Activated CD4-positive, alpha-beta T cell treated with anti-CD3 and anti-CD28 coated beads for 48 hours (primary cell): ENCODE measurements around the gene BYSL.
"Not testable (repeated sequence)": the region's sequence is repeated elsewhere in the genome, so short reads cannot be mapped to it uniquely, and the experiment has no call there.

Source experiments
- DNase-seq: peaks from one replicate; pipeline ENCODE4 v3.0.0-alpha.2; 2020

Gene BYSL

GRCh38 chr6:41942882-41943281 is 21.6 kb downstream of the BYSL start:
- not testable (repeated sequence) for DNase-seq

GRCh38 chr6:41943456-41943855 is 22.2 kb downstream of the BYSL start:
- DNase-seq, result no peak

- DNase-seq, result no peak
These were observed 26.4 kb downstream of the BYSL start for GRCh38 chr6:41947581-41948220.

GRCh38 chr6:41954668-41955067 is 33.4 kb downstream of the BYSL start:
- DNase-seq, result no peak

GRCh38 chr6:41955412-41955811 is 34.1 kb downstream of the BYSL start:
- DNase-seq, result no peak

GRCh38 chr6:41957117-41957516 is 35.8 kb downstream of the BYSL start:
- DNase-seq, result no peak

GRCh38 chr6:41958022-41958856 is 36.9 kb downstream of the BYSL start:
- peak; percentile 54 for DNase-seq

- DNase-seq, result no peak
These were observed 38.7 kb downstream of the BYSL start for GRCh38 chr6:41960028-41960427.

- DNase-seq, result no peak
These were observed 42.1 kb downstream of the BYSL start for GRCh38 chr6:41963371-41963770.

GRCh38 chr6:41964201-41964887 is 43.0 kb downstream of the BYSL start:
- peak; percentile 37 for DNase-seq

GRCh38 chr6:41965429-41966213 is 44.3 kb downstream of the BYSL start:
- DNase-seq, result no peak

GRCh38 chr6:41966214-41966920 is 45.1 kb downstream of the BYSL start:
- no peak for DNase-seq

- no peak for DNase-seq
These were observed 45.6 kb downstream of the BYSL start for GRCh38 chr6:41966961-41967311.

- DNase-seq, result no peak
These were observed 46.3 kb downstream of the BYSL start for GRCh38 chr6:41967312-41968287.

- peak; percentile 79 for DNase-seq
These were observed 49.1 kb downstream of the BYSL start for GRCh38 chr6:41970436-41970846.

- no peak for DNase-seq
These were observed 51.5 kb downstream of the BYSL start for GRCh38 chr6:41972826-41973225.

- no peak for DNase-seq
These were observed 53.1 kb downstream of the BYSL start for GRCh38 chr6:41974281-41974825.

GRCh38 chr6:41975276-41975675 is 54.0 kb downstream of the BYSL start:
- DNase-seq, result no peak

GRCh38 chr6:41976794-41977484 is 55.6 kb downstream of the BYSL start:
- DNase-seq, result peak; percentile 55
